CD4-positive, alpha-beta T cell treated with Interleukin-6 at 100 ng/mL for 8 hours (primary cell): ENCODE data around the gene DXO.
"Not testable (repeated sequence)": the region's sequence is repeated elsewhere in the genome, so short reads cannot be mapped to it uniquely, and the experiment has no call there.

ENCODE experiments used
- DNase-seq: peaks from one replicate; pipeline ENCODE4 v3.0.0-alpha.2; 2020; ENCODE audit warnings: mixed read lengths, low spot score

DXO gene

DNA sequence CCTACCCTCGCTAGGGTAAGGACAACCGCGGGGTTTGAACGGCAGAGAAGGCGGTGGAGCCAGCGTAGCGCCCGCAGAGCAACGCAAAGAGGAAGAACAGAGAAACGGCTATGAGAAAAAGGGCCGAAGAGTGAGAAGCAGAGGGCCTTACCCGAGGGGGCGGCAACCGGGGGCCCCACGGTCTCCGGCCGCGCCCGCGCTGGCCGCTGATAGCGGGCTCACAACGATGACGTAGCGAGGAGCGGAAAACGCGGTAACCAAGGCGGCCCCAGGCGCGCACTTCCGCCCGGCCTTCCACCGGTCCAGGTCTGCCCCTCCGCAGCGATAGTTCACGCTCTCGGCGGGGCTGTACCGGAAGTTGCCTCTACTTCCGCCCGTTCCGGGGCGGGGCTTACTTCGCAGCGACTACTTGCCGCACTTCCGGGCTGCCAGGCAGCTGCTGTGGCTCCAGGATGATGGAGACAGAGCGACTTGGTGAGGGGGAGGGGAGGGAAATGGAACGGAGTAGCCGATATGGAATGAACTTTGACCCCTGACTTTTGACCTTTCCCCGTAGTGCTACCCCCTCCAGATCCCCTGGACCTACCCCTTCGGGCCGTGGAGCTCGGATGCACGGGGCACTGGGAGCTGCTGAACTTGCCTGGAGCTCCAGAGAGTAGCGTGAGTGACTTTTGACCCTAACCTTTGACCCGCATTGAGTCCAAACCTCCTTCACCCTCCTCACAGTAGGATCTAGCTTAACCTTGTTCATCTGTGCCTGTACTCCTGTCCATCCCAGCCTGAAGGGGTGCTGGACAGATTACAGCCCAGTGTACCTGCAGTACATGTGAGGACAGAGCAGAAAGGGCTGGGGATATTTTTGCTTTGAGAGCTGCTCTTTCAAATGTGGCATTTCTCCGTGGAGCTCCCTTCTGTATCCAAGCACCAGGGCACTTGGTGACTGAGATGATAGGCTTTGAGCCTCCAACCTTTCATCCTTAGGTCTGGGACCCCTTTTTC, 12.9 kb downstream of the DXO start, which contains the start of the genes NELFE and SKIC2:
Gene NELFE (minus strand): TSS at position 231 of the 999 bp plus-strand sequence. CDS start 525 bp downstream, outside the sequence.
Gene SKIC2 (plus strand): TSS at position 435 of the 999 bp plus-strand sequence. CDS start 18 bp downstream, at position 453.
- DNase-seq: peak; percentile 98

DNA sequence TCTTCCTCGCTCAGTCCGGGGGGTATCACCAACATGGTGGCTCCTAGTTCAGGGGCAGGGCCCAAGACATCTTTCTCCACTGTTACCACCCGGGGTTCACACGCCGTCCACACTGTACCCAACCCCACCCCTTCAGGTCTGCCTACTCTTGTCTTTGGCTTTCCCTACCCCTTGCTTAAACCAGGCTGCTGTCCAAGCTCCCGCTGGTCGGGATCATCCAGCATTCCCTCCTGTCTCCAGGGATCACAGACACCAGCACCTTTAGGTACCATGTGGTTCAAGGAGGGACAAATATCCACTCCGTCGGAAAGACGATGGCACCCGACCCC, 13.6 kb downstream of the DXO start:
- DNase-seq: no peak

- DNase-seq: no peak
These were observed 15.1 kb downstream of the DXO start for GRCh38 chr6:31956796-31957195.

DNA sequence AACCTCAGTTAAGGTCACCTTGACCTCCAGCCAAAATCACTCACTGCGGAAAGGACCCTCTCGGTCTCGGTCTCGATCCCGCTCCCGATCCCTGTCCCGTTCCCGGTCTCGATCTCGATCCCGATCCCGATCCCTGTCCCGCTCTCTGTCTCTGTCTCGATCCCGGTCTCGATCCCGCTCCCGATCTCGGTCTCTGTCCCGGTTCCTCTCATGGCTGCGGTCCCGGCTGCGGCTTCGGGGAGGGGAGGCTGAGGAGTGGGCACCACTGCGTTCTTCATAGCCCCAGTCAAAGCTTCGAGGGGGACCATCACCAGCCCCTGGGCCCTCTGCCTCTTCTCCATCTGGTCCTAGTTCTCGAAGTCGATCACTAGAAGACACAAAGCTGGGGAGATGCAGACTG, 17.4 kb downstream of the DXO start:
- DNase-seq: no peak

DNA sequence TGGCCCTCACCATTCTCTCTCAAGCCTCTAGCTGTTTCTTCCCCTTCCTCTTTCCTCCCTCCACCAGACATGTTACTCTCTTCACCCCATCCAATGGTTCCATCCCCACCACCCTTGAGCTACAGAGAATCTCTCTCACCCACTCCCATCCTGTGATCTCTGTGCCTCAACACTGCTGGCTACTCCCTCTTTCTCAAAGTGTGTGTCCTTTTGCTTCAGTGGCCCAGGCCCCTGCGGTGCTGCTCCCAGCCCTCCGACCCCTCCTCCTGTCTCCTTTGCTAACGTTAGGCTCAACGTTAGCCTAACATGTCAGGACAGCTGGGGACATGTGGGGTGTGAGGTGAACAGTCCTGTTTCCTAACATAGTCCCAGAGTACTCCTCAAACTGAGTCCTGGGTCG, 19.0 kb downstream of the DXO start:
- DNase-seq: no peak

DNA sequence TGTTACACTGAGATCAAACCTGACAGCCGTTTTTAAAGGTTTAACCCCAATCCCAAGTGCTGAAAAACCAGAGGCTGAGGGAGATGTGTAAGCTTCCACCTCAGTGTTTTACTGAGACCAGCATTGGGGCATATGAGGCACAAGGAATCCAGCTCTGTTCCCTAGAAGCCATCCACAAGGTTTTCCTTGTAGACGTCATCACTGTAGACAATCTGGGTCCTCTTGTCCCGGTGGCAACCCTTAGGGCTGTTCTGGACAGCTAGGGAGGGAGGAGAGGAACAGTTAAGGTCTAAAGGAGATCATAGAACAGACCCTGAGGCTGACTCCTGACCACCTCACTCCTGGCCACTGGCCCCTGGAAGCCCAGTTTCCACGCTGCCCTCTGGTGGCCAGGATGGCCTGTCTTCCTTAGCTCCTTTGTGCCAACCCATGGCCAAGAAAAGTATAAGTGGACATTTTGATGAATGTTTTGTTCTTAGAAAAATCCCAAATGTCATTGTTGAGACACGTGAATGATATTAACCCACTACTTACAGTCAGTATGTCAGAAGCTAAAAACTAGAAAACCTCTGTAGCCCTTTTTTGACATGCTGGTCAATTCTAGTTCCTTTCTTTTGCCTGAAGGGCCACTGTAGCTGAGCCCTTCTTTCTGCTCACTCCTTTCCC, 19.7 kb downstream of the DXO start:
- DNase-seq: peak; percentile 23

DNA sequence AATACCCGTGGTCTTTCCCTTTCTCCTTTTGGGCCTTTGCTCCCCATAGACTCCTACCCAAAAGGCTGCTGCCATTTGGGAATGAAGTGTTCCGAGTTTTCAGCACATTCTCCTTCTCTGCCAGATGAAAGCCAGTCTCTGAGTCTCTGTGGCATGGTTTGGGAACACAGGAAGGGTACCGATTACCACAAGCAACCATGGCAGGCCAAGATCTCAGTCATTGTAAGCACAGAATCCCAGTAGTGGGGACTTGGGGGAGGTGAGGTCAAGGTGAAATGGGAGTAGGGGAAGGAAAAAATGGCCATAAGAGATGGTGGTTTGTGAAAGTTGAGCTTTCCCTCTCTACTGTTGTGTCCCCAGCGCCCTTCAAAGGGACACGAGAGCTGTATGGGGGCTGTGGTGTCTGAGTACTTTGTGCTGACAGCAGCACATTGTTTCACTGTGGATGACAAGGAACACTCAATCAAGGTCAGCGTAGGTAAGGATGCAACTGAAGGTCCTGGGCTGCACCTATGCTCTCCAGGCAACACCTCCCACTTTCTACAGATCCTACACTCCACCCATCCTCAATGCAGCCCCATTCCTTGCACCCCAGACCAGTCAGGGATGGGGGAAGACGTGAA, 21.9 kb downstream of the DXO start:
- no peak for DNase-seq

GRCh38 chr6:31948753-31949413, 23.1 kb downstream of the DXO start:
- no peak for DNase-seq

DNA sequence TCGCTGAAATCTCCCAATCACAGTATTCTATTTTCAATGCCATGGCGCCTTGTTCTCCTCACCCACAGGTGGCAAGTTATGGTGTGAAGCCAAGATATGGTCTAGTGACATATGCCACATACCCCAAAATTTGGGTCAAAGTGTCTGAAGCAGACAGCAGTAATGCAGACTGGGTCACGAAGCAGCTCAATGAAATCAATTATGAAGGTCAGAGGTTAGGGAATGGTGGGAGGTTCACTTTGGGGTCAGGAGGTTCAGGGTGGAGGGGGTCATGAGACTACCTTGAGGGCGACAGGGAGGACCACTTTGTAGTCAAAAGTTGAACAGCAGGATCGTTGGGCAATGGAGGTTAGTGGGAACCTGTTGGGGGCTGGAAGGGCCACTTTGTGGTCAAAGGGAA, 23.6 kb downstream of the DXO start:
- DNase-seq: no peak

- DNase-seq: no peak
These were observed 24.1 kb downstream of the DXO start for GRCh38 chr6:31947864-31948263.

GRCh38 chr6:31947070-31947675, 24.8 kb downstream of the DXO start:
- DNase-seq: no peak

GRCh38 chr6:31946370-31946885, 25.5 kb downstream of the DXO start:
- no peak for DNase-seq

DNA sequence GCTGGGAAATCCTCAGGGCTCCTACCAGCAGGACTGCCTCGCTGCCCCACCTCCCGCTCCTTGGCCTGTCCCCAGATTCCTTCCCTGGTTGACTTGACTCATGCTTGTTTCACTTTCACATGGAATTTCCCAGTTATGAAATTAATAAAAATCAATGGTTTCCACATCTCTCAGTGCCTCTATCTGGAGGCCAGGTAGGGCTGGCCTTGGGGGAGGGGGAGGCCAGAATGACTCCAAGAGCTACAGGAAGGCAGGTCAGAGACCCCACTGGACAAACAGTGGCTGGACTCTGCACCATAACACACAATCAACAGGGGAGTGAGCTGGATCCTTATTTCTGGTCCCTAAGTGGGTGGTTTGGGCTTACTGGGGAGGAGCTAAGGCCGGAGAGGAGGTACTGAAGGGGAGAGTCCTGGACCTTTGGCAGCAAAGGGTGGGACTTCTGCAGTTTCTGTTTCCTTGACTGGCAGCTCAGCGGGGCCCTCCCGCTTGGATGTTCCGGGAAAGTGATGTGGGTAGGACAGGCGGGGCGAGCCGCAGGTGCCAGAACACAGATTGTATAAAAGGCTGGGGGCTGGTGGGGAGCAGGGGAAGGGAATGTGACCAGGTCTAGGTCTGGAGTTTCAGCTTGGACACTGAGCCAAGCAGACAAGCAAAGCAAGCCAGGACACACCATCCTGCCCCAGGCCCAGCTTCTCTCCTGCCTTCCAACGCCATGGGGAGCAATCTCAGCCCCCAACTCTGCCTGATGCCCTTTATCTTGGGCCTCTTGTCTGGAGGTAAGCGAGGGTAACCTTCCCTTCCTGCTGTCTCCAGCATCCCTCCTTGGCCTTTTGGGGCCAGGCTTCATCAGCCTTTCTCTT, 26.2 kb downstream of the DXO start, which contains the start of gene CFB:
Gene CFB (plus strand): TSS at position 589 of the 863 bp plus-strand sequence. CDS start 127 bp downstream, at position 716.
- DNase-seq: no peak

DNA sequence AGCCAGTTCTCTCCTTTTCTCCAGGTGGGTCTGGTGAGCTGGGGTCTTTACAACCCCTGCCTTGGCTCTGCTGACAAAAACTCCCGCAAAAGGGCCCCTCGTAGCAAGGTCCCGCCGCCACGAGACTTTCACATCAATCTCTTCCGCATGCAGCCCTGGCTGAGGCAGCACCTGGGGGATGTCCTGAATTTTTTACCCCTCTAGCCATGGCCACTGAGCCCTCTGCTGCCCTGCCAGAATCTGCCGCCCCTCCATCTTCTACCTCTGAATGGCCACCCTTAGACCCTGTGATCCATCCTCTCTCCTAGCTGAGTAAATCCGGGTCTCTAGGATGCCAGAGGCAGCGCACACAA, 26.8 kb downstream of the DXO start:
- DNase-seq: no peak

DNA sequence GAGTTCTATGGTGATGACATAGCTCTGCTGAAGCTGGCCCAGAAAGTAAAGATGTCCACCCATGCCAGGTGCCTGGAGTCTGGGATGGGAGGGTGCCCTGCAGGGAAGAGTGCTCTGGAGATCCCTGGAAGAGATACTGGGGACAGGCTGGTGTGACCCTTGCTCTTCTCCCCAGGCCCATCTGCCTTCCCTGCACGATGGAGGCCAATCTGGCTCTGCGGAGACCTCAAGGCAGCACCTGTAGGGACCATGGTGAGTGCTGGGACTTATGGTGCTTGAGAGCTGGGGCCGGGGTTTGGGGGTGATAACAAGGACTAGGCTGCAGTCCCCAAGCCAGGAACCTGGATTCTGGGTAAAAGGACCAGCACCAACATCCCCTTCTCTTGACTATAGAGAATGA, 28.2 kb downstream of the DXO start:
- DNase-seq: no peak

- no peak for DNase-seq
These were observed 31.7 kb downstream of the DXO start for GRCh38 chr6:31940256-31940664.

DNA sequence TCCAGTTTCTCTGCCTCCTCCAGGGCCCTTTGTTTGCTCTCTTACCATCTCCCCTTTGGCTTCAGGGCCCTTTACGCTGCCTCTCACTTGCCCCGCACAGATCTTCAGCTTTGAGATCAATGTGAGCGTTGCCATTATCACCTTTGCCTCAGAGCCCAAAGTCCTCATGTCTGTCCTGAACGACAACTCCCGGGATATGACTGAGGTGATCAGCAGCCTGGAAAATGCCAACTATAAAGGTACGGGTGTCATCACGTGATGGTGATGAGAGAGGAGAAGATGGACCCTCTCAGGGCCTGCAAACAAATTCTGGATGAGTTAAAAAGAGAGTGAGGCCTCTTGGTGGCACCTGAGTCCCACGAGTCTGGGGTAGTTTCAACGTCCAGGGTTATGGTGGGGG, 36.1 kb downstream of the DXO start:
- DNase-seq: no peak

DNA sequence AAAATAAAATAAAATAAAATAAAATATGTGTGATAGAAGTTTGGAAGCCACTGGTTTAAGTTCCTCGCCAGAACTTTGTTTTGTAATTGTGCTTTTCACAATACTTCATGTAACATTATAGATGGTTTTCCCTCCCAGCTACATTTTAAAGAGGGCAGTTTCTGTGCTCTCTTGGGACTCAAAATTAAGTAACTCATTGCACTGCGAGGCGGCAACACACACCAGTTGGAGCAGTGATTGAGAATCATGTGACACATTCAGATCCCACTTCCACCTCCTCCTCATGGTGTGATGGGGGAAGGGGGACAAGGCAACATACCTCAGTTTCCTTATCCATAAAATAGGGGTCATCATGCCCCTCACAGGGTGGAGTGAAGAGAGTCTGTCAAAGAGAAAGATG, 36.9 kb downstream of the DXO start:
- DNase-seq: no peak

GRCh38 chr6:31933537-31933936, 38.4 kb downstream of the DXO start:
- no peak for DNase-seq

DNA sequence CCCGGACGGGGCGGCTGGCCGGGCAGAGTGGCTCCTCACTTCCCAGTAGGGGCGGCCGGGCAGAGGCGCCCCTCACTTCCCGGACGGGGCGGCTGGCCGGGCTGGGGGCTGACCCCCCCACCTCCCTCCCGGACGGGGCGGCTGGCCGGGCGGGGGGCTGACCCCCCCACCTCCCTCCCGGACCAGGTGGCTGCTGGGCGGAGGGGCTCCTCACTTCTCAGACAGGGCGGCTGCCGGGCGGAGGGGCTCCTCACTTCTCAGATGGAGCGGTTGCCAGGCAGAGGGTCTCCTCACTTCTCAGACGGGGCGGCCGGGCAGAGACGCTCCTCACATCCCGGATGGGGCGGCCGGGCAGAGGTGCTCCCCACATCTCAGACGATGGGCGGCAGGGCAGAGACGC, 39.8 kb downstream of the DXO start:
- DNase-seq: not testable (repeated sequence)
